RWPE1 (cell line): ENCODE data around the gene MIER1.

ENCODE experiments used
- CTCF ChIA-PET: fragments of 350-600 bp; sonication (Branson Sonifier 250); formaldehyde crosslinking; extraction: SDS; loops from one replicate; lab custom pipeline; 2021; lab: Yijun Ruan, JAX
- POLR2A ChIA-PET: fragments of 400-600 bp; formaldehyde crosslinking; extraction: SDS; loops from one replicate; lab custom pipeline; 2020; ENCODE audit warnings: antibody characterized with exemption; ENCODE audit not compliant: low non-redundant PET; lab: Yijun Ruan, JAX
- DNase-seq: peaks from one replicate; pipeline ENCODE4 v3.0.0; 2012; ENCODE audit warnings: low spot score
- H3K27ac ChIP-seq: fragments of 450-650 bp; 2 replicates; pipeline ENCODE4 v1.5.1; 2017
- CTCF ChIP-seq: fragments of 450-650 bp; conservative IDR thresholded peaks from 2 replicates; pipeline ENCODE4 v1.5.1; 2017; ENCODE audit warnings: low read depth, mild to moderate bottlenecking

The MIER1 gene

DNA sequence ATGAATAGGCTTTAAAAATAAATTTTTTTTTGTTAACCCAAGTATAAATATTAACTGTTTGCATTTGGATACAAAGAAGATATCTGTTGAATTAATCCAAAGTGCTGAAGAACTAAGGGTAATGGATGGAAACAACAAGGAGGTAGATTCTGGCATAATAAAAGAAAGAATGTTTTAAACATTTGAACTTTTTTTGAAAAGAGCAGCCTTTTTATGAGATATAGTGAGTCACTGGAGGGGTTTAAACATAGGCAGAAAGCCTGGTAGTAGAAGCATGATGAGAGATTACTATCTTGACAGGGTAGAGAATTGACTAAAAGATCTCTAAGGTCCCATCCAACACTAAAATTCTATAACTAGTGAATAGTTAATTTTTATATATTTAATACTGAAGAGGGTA, 2.7 kb downstream of the MIER1 start:
- TF ChIP-seq CTCF, result no peak
- POLR2A ChIA-PET, result no interaction called here
- no peak overlapping the region for H3K27ac ChIP-seq
- no peak for DNase-seq
- CTCF ChIA-PET, result interaction anchor here (0.7 to 1.0 kb wide), 2 partner anchors 10 to 263 kb away, joined by 3 to 5 read pairs; no protein-coding TSS in a partner anchor

- TF ChIP-seq CTCF, result no peak
- H3K27ac ChIP-seq, result peak overlapping the region; percentile 97
- POLR2A ChIA-PET, result interaction anchor here (0.7 kb wide), 1 partner anchor 277 kb away, joined by 3 read pairs; no protein-coding TSS in a partner anchor
- DNase-seq, result no peak
- CTCF ChIA-PET, result no interaction called here
These were observed 4.4 kb downstream of the MIER1 start for GRCh38 chr1:66929146-66929688.

DNA sequence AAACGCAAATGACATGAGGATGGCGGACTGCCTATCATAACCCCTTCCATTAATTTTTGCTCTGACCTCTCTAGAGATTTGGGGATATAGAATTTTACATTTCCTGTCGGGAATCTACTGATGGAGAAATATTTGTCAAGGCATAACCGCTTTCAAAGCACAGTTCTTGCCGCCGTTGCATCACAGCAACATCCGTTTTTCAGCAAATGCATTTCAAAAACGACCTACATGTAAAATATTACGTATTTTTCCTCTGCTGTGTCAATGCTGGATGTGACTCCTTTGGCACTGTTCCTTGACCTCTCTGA, 4.9 kb downstream of the MIER1 start:
- ChIA-PET CTCF (no interaction called here), POLR2A (interaction anchor here (0.7 kb wide), 1 partner anchor 277 kb away, joined by 3 read pairs; no protein-coding TSS in a partner anchor)
- peak overlapping the region; percentile 97 for H3K27ac ChIP-seq
- DNase-seq, result no peak
- TF ChIP-seq CTCF, result no peak

GRCh38 chr1:66929999-66930822, 5.4 kb downstream of the MIER1 start:
- DNase-seq, result peak; percentile 71
- peak overlapping the region; percentile 97 for H3K27ac ChIP-seq
- POLR2A ChIA-PET, result interaction anchor here (0.7 to 1.1 kb wide), 2 partner anchors 8 to 276 kb away, joined by 3 read pairs; no protein-coding TSS in a partner anchor
- CTCF ChIA-PET, result interaction anchor here (0.6 to 0.7 kb wide), 2 partner anchors 12 to 30 kb away, joined by 3 to 4 read pairs; no protein-coding TSS in a partner anchor
- TF ChIP-seq CTCF, result peak; percentile 33

GRCh38 chr1:66930823-66931174, 6.0 kb downstream of the MIER1 start:
- peak overlapping the region; percentile 97 for H3K27ac ChIP-seq
- DNase-seq, result no peak
- TF ChIP-seq CTCF, result no peak
- ChIA-PET CTCF (interaction anchor here (0.6 kb wide), 1 partner anchor 12 kb away, joined by 4 read pairs; no protein-coding TSS in a partner anchor), POLR2A (interaction anchor here (1.1 kb wide), 1 partner anchor 9 kb away, joined by 3 read pairs; no protein-coding TSS in a partner anchor)

DNA sequence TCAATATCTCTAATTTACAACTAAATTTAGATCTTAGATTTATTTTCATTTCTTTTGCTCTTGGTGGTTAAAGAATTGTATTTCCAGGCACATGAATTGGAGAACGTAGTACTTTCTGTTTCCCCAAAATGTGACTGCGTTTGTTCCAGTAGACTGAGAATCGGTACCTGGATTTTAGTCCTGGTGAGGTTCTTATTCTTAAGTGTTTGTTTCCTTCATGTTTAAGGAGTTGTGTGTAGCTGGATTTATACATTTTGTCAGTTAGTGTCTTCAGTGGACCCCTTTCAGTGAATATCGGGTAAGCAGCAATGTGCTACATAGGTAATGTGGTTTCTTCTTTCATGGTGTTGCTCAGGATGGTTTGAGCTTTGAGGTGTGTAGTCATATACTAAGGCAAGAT, 6.8 kb downstream of the MIER1 start:
- no peak for DNase-seq
- ChIA-PET POLR2A (no interaction called here), CTCF (no interaction called here)
- no peak for TF ChIP-seq CTCF
- H3K27ac ChIP-seq, result no peak overlapping the region
